ENCODE measurements around the gene SNRPD2.

- no peak for TF ChIP-seq POLR2A (IDR thresholded peaks at IDR 0.05)
- TF ChIP-seq, protein P1, sequence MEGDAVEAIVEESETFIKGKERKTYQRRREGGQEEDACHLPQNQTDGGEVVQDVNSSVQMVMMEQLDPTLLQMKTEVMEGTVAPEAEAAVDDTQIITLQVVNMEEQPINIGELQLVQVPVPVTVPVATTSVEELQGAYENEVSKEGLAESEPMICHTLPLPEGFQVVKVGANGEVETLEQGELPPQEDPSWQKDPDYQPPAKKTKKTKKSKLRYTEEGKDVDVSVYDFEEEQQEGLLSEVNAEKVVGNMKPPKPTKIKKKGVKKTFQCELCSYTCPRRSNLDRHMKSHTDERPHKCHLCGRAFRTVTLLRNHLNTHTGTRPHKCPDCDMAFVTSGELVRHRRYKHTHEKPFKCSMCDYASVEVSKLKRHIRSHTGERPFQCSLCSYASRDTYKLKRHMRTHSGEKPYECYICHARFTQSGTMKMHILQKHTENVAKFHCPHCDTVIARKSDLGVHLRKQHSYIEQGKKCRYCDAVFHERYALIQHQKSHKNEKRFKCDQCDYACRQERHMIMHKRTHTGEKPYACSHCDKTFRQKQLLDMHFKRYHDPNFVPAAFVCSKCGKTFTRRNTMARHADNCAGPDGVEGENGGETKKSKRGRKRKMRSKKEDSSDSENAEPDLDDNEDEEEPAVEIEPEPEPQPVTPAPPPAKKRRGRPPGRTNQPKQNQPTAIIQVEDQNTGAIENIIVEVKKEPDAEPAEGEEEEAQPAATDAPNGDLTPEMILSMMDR (IDR thresholded peaks at IDR 0.05) = no peak
Measured at GRCh38 chr19:45650722-45651121, 41.0 kb downstream of the SNRPD2 start.

All from vagina (tissue), 2 donors.